GM18520 (cell line): Measurements from ENCODE around the gene EMILIN1.

Experiments used
- ATAC-seq: cut with Tn5 transposase; IDR thresholded peaks from one replicate; pipeline ENCODE4 v1.9.1; 2021; ENCODE audit not compliant: unreplicated experiment

EMILIN1 gene

DNA sequence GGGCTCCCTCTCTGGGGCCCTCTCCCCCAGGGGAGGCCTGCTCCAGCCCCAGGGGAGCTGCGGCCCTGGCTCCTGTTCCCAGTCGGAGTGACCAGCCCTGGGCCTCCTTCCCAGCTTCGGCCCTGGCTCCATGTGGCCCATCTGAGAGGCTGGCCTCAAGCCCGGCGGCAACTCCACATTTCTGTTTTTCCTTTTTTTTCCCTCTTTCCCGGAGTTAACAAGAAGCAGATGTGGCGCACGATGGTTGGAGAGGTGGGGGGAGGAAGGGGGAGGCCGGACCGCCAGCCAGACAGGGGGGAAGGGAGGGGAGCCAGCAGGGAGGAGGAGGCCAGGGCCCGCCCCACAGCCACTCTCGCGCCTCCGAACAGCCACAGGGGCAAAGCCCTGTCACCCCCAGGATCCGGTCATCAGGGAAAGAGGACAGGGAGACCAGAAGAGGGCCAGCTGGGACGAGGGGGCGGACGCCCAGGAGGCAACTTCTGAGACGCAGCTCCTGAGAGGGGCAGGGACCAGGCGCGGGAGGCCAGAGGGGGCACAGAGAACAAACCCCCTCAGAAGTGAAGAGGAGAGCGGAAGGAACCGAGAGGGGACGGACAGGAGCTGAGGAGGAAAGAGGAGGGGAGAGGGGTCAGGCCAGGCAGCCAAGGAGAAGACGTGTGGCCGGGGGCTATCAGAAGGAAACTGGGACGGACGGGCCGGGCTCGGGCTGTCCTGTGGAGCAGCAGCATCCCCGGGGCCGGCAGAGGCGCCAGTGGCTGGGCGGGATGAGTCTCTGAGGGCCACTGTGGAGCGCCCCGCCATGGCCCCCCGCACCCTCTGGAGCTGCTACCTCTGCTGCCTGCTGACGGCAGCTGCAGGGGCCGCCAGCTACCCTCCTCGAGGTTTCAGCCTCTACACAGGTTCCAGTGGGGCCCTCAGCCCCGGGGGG, at the start of gene EMILIN1:
TSS of gene EMILIN1 (plus strand) at position 349 of the 928 bp plus-strand sequence. CDS start at position 800, 451 bp downstream.
- no peak for ATAC-seq

DNA sequence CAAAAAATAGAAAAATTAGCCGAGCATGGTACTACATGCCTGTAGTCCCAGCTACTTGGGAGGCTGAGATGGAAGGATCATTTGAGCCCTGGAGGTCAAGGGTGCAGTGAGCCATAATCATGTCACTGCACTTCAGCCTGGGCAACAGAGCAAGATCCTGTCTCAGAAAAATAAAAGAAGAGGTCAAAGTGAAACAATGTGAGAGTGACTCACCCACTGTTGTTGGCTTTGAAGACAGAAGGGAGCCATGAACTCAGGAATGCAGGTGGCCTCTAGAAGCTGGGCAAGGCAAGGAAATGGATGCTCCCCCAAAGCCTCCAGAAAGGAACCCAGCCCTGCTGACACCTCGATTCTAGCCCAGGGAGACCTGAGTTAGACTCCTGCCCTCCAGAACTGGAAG, 49.4 kb upstream of the EMILIN1 start:
- no peak for ATAC-seq

DNA sequence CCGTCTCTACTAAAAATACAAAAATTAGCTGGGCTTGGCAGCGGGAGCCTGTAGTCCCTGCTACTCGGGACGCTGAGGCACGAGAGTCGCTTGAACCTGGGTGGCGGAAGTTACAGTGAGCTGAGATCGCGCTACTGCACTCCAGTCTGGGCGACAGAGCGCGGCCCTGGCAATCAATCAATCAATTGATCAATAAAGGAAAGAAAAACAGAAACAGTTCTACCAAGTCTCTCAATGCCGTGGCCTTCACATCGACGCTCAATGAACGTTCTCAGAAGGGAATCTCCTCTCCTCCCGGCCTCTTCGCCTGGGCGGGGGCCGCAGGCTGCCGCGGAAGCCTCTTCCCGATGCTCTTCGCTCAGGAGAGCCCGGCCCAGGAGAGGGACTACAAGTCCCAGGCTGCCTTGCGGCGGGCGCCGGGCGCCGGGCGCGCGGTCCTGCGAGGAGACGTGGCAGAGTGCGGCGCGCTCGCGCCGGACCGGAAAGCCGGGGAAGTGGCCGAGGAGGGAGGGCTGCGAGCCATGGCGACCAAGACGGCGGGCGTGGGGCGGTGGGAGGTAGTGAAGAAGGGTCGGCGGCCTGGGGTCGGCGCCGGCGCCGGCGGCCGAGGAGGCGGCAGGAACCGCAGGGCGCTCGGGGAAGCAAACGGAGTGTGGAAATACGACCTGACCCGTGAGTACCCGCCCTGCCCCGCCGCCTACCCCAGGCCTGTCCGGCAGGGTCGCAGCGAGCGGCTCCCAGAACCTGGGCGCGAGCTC, 45.7 kb upstream of the EMILIN1 start, which contains the start of gene TMEM214:
TSS of gene TMEM214 (plus strand) at position 471 of the 758 bp plus-strand sequence. CDS start at position 522, 51 bp downstream.
- peak; percentile 87 for ATAC-seq

DNA sequence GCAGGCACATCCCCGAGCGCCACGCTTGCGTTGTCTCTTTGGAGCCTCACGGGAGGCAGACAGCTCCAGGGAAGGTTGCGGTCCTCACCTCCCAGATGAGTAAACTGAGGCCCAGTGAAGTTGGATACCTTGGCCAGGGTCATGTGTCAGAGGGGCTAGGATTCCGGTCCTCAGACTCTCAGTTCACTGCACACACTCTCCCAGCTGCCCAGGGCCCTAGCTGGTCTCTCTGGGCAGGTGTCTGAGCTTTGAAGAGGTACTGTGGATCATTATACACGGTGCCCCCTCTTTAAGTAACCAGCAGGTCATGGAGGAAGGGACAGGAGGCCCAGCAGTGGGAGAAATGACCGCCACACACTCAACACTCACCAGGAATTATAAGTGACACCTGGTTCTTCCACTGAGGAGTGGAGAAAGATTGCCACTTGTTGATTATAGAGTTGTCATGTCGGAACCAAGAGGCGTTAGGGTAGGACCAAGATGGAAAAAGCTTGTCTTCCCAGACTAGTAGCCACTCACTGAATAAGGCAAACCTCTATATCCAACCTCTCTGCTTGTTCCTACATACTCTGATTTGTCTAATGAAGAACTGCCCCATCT, 45.1 kb upstream of the EMILIN1 start:
- no peak for ATAC-seq

DNA sequence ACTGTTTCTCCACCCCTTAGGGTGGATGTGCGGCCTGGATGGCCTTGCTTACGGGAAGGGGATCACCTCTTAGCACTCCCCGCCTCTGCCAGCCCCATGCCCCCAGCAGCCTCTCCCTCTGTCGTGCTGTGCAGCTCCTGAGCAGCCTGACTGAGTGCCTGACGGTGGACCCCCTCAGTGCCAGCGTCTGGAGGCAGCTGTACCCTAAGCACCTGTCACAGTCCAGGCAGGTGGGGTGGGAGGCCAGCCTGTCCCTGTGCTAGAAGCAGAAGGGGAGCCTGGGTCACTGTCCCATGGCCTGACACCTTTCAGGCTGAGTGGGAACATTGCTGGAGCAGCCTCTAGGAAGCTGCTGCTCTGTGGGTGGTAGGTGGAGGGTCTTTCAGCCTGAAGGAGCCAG, 40.4 kb upstream of the EMILIN1 start:
- no peak for ATAC-seq

DNA sequence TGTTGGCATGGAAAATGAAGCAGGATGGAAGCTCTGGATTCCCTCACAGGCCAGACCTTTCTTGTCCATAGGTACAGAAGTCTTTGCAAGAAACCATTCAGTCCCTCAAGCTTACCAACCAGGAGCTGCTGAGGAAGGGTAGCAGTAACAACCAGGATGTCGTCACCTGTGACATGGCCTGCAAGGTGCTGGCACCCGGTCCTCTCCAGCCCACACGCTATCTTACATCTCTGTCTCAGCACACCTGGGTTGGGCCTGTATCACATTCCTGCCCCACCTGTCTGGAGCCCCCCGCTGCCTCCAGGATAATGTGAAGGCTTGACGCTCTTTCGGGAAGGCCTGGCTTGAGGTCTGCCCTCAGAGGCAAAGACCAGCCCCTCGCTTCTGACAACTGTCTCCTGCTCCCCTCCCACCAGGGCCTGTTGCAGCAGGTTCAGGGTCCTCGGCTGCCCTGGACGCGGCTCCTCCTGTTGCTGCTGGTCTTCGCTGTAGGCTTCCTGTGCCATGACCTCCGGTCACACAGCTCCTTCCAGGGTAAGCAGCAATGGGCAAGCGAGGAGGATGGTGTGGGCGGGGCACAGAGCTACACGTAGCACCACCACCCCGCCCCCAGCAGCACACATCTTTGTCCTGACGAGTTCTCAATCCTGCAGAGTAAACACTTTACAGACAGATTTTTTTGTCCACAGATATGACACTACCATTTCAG, 39.6 kb upstream of the EMILIN1 start:
- ATAC-seq = no peak

DNA sequence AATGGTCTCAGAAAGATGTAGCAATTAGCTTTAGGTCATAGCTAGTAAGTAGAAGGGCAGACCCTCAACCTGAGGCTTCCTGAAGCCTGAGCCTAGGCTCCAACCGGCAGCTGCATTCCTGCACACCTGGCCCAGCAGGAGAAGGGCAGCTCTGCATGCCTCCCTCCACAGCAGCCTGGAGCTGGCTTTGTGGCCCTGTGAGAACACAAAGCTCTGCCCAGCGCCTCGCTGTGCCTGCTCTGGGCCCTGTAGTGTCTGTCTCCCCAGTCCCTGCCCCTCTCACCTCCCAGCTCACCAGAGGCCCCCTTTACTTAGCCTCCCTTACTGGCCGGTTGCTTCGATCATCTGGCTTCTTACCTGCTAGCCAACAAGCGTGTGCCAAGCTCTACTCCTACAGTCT, 39.0 kb upstream of the EMILIN1 start:
- no peak for ATAC-seq

DNA sequence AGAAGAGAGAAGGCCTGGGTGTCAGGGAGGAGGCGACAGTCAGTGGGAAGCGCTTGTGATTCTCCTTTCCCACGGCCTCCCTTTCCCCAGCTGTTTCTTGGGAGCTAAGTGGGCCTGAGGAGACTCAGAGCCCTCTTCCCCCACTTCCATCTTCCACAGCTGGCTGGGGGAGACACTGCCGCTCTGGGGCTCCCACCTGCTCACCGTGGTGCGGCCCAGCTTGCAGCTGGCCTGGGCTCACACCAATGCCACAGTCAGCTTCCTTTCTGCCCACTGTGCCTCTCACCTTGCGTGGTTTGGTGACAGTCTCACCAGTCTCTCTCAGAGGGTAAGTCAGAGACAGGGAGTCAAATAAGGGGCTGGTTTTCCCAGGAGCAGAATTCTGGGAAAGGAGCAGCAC, 38.5 kb upstream of the EMILIN1 start:
- no peak for ATAC-seq

DNA sequence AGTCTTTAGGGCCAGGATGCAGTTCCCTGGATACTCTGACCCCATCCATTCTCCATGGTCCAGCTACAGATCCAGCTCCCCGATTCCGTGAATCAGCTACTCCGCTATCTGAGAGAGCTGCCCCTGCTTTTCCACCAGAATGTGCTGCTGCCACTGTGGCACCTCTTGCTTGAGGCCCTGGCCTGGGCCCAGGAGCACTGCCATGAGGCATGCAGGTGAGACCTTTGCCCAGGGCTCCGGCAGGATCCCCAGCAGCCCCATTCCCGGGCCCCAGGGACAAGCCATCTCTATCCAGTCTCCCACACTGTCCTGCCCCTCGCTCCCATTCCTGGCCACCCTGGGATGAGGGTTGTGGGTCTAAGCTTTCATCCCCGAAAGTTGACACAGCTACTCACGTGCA, 38.1 kb upstream of the EMILIN1 start:
- no peak for ATAC-seq

DNA sequence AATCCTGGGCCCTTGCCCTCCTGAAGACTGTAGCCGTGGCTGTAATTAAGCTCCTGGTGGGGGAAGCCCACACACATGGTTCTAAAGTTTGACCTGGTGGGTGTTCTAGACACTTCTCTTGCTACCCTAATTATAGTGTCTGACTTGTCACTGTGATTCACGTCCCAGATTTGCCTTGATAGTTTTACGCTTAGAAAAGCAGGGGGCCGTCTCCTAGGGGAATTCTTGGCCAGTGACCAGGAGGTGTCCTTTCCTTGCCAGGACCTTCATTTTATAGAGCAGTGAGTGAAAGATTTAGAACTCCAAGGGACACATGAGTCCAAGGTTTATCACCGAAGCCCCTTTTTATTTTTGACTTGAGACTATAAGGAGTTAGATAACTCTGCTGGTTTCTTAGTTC, 36.7 kb upstream of the EMILIN1 start:
- no peak for ATAC-seq

DNA sequence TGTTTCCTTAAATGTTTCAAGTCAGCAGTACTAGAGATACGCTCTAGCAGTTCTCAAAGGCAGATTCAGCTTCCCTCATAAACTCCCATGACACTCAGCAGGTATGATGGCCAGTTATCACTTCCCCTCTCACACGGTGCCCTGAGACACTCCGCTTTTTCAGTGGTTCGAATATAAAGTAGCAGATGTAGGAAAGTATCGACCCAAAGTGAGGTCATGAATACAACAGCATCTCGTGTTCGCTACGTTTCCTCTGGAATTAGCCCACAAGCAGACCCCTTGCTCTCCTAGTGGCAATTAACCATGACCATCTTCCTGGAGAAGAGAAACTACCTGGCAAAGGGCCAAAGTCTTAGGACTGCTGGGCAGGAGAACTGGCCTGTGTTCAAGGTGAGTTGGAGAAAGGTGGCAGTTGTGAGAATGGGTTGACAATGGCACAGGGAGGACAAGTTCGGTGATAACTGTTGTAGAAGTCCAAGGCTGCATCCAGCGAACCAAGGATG, 36.2 kb upstream of the EMILIN1 start:
- no peak for ATAC-seq

DNA sequence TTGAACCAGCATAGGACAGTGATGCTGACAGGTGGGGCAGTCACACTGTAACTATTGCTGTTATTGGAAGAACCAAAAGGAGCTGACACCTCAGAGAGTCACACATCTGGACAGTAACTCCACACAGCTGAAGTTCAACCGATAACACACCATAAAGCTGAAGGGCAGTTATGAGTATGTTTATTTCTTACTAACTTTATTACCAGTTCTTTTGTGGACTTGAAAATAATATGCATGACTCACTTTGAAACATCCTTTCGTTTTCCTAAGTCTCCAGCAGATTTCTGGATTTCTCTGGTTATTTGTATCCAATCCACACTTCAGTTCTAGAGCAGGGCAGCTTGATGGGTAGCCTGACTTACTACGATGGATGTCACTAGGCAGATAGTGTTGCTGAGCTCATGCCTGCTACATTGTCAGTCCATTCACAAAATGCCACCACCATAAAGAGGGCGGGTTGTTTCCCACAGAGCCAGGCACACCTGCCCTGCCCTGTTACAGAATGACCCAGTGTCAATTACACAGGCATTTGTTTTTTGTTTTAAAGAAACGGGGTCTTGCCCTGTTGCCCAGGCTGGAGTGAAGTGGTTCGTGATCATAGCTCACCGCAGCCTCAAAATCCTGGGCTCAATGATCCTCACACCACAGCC, 35.3 kb upstream of the EMILIN1 start:
- no peak for ATAC-seq

DNA sequence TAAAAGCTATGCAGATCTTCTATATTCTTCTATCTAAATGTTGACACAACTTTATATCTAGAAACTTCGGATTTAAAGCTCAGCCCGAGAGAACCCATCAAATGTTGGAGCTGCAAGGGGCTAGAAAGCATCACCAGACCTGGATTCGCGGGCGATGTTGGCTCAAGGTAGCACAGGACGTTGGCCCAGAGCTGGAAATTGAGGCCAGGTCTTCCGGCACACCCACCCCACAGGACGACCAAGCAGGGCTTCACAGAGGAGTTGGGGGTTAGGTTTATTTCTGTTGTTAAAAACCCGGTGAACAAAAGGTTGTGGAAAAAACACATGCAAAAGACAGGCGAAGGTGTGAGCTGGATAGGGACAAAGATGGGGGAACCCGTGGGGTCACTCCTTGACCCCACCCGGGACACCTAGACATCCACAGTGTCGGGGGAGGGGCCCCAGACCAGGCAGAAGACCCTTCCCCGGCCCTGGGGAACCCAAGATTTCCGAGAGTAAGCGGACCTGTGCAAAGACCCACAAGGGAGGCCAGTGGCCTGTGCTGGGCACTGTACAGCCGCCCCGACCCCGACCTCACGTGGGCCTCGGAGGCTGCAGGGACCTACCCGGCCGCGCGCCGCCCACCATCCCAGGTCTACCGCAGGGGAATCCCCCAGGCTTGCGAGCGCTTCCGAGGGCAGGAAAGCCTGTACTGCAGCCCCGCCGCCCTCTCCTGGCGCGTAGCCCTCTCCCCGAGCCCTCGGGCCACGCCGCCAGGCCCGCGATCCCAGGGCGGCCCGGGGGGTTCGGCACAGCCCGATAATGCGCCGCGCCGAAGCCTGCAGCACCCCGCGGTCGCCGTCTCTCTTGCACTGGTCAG, 28.8 kb upstream of the EMILIN1 start:
- no peak for ATAC-seq

DNA sequence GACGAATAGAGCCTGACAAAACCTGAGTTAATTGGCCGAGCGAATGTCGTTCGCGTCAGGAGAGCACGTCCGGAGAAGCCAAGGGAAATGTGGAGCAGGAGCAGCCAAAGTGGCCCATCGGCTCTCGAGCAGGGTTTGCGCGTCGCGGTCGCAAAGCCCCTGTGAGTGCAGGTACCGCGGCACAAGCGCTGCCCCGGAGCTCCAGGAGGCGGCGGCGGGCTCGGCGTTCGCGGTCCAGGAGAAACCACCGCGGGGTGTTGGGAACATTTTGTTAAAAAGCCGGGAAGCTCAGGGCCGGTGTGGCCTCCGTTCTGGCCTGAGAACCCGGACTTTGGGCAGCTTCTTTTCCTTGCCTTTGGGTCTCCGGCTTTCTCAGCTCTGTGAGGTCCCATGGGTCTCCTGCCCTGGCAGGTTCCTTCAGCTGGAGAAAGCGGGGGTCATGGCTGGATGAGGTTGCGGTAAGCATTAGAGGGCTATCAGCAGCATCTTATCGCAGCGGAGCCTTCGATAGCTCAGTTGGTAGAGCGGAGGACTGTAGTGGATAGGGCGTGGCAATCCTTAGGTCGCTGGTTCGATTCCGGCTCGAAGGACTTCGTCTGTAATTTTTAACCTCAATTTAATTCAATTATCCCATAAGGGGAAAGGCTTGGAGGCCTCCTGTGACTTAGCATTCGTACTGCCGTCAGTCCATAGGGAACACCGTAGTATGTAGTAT, 28.0 kb upstream of the EMILIN1 start:
- peak; percentile 42 for ATAC-seq

DNA sequence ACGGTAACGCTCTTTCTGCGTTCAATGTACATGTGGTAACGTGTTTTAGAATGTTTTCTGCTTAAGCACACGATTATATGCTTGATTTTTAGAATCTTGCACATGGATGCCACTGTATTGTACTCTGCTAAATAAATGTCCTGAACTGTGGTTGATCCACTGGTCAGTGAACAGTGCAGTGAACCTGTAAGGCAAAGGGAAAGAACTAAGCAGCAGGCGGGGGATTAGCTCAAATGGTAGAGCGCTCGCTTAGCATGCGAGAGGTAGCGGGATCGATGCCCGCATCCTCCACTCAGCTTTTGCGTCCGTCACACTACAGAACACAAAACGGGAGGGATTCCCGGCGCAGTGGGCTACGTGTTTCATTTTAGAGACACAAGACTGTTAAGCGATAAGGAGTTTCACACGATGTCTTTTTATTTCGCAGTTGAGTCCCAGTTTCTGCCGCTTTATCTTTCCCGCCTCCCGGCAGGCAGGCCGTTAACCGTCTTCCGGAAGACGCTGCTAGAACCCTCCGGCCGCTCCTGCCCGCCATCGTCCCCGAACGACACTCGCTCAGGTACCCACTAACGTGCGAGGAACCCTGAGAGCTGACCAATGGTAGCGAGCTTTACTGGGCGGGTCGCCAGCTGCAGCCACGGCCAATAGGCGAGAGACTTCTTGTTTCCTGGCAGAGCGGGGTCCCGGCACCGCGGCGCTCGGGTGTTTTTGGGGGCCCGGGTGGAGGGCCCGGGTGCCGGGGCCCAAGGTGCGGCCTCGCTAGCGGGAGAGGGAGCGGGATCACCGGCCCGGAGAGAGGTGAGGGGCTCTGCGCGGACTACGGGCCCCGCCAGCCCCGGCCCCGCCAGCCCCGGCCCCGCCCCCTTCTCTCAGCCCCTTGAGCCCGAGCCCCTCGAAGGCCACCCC, 27.2 kb upstream of the EMILIN1 start, which contains the start of gene AGBL5:
TSS of gene AGBL5 (plus strand) at position 673 of the 906 bp plus-strand sequence. CDS start 1,291 bp downstream, outside the sequence.
- ATAC-seq = peak; percentile 51

DNA sequence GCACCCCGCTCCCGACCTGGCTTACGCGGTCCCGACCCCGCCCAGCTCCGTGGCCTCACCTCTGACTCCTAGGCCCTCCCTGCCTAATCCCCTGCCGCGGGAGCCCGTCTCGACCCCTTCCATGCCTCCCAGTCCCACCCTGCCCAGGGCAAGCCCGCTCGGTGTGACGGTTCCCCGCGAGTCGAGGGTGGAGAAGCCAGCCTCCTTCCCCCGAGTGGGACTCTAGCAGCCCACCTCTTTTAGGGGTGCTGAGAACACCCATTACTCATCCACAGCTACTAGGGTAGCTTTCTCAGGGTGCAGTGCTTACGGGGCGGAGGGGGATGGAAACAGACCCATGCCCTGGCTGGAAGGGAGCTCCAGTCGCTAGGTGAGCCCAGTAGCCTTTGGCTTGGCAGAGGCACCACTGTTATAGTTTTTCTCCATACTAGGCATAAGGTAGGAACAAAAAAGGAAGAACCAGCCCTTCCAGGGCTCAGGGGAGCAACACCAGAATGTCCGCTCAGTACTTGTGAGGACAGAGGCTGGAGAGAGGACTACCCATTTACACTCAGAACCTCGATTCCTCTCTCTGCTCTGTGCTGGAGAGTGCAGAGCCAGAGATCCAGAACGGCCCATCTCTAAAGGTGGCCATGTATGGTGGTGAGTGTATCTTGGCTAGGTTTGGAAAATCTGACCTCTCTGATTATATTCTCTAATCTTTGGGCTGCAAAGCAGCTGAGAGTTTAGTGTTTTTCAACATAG, 26.3 kb upstream of the EMILIN1 start:
- ATAC-seq = no peak

DNA sequence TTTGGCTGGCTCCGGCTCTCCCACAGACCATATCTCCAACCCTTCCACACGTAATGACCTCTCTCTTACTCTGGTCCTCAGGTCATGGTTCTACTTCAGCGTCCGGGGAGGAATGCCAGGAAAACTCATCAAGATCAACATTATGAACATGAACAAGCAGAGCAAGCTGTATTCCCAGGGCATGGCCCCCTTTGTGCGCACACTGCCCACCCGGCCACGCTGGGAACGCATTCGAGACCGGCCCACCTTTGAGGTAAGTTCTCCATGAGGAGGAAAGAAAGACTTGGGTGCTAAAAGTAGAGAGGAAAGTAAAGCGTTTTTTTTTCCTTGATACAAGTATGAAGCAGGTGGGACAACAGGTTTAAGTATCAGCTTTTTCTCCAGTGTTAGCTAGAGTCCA, 25.1 kb upstream of the EMILIN1 start:
- no peak for ATAC-seq
